HG02571 (cell line): ENCODE results near the gene RBM4.
"Not testable (repeated sequence)": the region's sequence is repeated elsewhere in the genome, so short reads cannot be mapped to it uniquely, and the experiment has no call there.

Experiments
- ATAC-seq: cut with Tn5 transposase; IDR thresholded peaks from one replicate; pipeline ENCODE4 v1.9.1; 2021; ENCODE audit warnings: mild to moderate bottlenecking, moderate library complexity; ENCODE audit not compliant: unreplicated experiment

The RBM4 gene

DNA sequence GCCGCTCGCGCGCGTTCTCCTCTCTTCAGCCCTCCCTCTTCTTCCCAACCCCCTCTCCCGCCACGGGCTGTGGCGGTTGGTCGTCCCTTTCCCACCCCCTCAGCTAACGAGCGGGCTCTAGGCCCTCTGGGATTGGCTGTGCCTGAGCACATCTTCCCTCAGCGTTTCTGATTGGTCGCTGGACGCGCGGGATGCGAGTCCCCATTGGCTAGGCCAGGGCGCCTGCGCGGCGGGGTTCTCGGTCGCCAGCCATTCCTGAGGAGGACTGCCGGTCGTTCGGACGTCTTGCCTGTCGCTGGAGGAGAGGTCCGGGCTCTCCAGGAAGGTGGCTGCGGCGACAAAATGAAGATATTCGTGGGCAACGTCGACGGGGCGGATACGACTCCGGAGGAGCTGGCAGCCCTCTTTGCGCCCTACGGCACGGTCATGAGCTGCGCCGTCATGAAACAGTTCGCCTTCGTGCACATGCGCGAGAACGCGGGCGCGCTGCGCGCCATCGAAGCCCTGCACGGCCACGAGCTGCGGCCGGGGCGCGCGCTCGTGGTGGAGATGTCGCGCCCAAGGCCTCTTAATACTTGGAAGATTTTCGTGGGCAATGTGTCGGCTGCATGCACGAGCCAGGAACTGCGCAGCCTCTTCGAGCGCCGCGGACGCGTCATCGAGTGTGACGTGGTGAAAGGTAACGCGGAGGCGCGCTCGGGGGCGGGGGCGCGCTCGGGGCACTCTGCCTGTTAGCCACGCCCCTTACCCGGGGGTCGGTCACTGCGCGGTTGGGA is 21.9 kb upstream of the RBM4 start, which contains the start of gene RBM14:
TSS of gene RBM14 (plus strand) at position 252 of the 776 bp plus-strand sequence. CDS start at position 343, 91 bp downstream.
- peak; percentile 93 for ATAC-seq

DNA sequence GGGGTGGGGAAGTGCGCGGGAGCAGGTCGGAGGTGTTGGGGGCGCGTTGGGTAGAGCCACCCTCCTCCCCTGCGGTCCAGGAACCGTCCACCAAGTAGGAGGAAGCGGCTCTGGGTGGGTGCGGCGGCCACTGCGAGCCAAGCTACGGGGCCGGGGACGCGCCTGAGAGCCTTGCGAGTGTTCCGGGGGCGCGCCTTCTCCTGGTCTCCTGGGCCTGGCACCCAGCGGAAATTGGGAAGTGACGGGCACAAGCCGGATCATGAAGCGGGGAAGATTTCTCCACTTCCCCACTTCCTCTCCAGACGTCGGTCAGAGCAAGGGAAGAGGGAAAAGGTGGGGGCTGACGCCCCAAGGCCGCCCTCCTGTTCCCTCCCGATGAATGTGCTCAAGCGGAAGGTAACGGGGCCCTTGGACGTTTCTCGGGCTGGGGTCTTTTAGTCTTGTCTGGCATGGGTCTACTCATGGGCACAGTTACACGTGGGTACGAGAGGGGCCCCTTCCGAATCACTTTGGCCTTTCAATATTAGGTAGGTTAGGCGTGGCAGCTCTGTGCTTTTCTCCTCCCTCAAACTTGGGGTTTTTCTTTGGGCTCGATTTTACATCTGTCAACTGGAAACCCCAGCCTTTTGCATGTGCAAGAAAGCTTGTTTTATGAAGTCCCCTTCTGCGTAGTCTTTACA is 21.2 kb upstream of the RBM4 start:
- ATAC-seq = no peak

- no peak for ATAC-seq
Observed at GRCh38 chr11:66619080-66619554, 19.4 kb upstream of the RBM4 start.

- ATAC-seq = no peak
Observed at GRCh38 chr11:66624450-66624849, 14.1 kb upstream of the RBM4 start.

DNA sequence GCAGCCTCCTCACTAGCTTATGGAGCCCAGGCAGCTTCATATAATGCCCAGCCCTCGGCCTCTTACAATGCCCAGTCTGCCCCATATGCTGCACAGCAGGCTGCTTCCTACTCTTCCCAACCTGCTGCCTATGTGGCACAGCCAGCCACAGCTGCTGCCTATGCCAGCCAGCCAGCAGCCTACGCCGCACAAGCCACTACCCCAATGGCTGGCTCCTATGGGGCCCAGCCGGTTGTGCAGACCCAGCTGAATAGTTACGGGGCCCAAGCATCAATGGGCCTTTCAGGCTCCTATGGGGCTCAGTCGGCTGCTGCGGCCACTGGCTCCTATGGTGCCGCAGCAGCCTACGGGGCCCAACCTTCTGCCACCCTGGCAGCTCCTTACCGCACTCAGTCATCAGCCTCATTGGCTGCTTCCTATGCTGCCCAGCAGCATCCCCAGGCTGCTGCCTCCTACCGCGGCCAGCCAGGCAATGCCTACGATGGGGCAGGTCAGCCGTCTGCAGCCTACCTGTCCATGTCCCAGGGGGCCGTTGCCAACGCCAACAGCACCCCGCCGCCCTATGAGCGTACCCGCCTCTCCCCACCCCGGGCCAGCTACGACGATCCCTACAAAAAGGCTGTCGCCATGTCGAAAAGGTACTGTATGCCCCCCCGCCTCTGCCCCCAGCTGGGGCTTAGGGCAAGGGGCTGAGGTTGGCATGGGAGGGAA is 13.3 kb upstream of the RBM4 start:
- ATAC-seq = no peak

- no peak for ATAC-seq
Observed at GRCh38 chr11:66625752-66626149, 12.8 kb upstream of the RBM4 start.

DNA sequence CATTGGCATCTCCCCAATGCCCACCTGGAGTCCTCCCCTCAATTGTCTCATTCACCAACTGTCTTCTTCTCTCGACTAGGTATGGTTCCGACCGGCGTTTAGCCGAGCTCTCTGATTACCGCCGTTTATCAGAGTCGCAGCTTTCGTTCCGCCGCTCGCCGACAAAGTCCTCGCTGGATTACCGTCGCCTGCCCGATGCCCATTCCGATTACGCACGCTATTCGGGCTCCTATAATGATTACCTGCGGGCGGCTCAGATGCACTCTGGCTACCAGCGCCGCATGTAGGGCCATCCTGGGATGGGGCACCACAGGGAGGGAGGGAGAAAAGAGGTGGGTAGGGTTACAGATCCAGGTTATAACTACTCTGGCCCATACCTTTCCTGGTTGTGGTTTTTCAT is 12.1 kb upstream of the RBM4 start:
- no peak for ATAC-seq

DNA sequence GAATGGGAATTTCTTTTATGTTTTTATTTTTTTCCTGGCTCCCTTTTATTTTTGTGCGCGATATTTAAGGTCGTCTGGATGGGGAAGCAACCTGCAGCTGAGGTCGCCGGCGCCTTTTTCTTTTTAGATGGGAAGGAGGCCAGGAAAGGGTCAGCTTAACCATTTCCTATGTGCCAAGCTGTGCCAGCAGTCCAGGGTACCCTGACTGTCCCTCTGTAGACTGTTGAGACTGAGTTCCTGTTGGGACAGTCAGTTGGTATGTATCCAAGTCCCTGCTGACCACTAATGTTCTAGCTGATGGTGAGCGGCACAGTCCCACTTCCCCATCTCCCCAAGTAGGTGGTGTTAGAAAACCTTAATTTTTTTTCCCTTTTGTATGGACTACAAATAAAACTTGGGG is 11.6 kb upstream of the RBM4 start:
- ATAC-seq = no peak

- no peak for ATAC-seq
Observed at GRCh38 chr11:66628061-66628603, 10.4 kb upstream of the RBM4 start.

DNA sequence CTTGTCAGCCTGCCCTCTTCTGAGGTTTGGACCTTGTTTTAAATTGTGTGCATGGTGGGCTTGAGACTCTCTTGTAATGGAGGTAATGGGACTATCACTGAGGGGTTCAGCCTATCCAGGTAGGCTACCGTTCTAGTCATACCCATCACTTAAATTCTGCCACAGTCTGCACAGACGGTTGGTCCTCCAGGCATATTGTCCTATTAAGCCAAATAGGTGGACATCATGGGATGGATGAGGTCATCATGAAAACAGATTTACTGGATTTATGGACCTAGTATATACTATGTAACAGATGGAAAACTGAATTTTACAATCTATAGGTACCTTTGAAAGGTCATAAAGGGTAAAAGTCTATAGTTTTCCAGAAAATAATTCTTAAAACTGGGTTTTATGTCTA is 9.1 kb upstream of the RBM4 start:
- ATAC-seq = no peak

GRCh38 chr11:66631883-66632282 is 6.6 kb upstream of the RBM4 start:
- no peak for ATAC-seq

DNA sequence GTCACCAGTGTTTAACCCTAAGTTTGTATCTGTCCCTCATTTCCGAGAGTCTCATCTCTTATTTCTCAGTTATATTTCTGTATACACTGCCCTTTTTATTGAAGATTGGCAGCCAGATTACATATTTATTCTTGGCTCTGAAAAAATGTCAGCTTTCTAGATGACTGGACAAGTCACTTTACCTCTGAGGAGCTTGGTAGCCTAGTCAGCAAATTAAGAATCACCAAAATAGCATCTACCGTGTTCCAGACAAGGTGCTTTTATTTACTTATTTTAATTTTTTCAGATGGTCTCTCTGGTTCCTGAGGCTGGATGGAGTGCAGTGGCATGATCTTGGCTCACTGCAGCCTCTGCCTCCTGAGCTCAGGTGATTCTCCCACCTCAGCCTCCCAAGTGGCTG is 5.6 kb upstream of the RBM4 start:
- ATAC-seq = no peak

- no peak for ATAC-seq
Observed at GRCh38 chr11:66636411-66636810, 2.1 kb upstream of the RBM4 start.

GRCh38 chr11:66637557-66638176 is 836 bp upstream of the RBM4 start:
- ATAC-seq = no peak

DNA sequence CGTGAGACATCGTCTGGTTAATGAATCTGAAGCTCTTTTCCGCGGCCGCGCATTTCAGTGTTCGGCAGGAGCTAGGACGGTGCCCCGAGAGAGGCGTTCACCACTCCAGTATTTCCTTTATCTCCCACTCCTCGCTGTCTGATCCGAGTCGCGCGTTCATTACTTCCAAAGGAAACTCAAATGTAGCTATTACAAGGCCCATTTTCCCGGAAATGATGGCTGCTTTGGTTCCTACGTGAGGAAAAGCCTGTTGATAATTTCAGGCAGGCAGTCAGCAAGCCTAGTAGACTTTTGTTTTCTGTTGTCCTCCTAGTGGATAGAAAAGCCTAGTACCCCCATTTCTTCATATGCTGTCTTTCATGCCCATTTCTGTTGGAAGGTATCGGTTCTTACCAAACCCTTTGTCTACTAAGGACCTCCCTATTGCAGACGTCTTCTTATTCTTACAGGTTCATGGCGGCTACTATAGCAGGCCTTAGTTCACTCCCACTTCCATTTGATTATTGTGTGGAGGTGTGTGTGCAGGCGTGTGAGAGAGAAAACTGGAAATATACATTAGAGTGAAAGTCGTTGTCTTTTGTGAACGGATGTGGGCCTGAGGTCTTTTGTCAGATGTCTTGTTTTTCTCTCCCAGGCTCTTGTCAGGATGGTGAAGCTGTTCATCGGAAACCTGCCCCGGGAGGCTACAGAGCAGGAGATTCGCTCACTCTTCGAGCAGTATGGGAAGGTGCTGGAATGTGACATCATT is 737 bp downstream of the RBM4 start:
- no peak for ATAC-seq

- ATAC-seq = not testable (repeated sequence)
Observed at GRCh38 chr11:66639814-66640340, 1.4 kb downstream of the RBM4 start.

GRCh38 chr11:66641834-66642233 is 3.3 kb downstream of the RBM4 start:
- no peak for ATAC-seq

DNA sequence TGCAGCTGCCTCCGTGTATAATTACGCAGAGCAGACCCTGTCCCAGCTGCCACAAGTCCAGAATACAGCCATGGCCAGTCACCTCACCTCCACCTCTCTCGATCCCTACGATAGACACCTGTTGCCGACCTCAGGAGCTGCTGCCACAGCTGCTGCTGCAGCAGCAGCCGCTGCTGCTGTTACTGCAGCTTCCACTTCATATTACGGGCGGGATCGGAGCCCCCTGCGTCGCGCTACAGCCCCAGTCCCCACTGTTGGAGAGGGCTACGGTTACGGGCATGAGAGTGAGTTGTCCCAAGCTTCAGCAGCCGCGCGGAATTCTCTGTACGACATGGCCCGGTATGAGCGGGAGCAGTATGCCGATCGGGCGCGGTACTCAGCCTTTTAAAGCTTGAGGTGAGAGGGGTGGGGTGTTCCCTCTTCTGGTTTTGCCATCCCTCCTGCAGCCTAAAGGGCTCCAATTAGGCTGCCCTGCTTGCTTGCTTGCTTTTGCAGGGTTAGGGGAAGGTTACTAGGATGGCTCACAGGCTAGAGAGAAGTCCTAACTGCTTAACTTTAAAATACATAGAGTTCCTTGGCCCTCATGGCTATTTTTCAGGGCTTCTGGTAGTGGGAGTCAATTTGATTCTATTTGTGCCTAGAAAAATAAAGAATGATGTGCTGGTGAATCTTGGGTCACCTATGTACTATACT is 5.4 kb downstream of the RBM4 start:
- no peak for ATAC-seq

DNA sequence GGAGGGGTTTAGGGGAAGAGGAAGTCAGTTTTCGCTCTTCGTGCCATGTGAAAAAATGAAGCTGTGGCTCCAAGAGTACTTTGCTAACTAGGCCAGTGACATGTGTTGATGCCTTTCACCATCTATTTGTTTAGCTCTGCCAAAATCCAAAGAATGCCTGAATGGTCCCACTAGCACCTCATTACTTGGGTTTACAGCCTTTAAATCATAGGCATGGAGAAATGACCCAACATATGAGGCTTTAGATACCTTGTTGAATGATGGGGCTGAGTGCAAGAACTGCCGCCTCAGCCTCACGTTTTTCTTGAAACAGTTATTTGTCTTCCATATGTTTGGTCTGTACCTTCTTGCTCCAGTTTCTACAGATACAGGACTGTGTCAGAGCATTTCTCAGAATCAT is 8.3 kb downstream of the RBM4 start:
- no peak for ATAC-seq
